ENCODE results near the gene MCM8. TPM values are rescaled to one million over a fixed set of nuclear protein-coding genes. Genes with fewer than 3 reads are reported as not detected.

Gene MCM8
- total RNA-seq, 1 donor from 2014 or later: 4.5 TPM

GRCh38 chr20:5938456-5939029 is 11.9 kb upstream of the MCM8 start:
- no peak for FAIRE-seq
- DNase-seq (ENCODE audit: low spot score in 2 of 2): no peak

GRCh38 chr20:5945963-5946362 is 4.5 kb upstream of the MCM8 start:
- DNase-seq (ENCODE audit: low spot score in 2 of 2) (no peak), FAIRE-seq (no peak)

- FAIRE-seq (no peak), DNase-seq (ENCODE audit: low spot score in 2 of 2) (no peak)
Measured at GRCh38 chr20:5947276-5947675, 3.2 kb upstream of the MCM8 start.

- FAIRE-seq: no peak
- no peak for DNase-seq (ENCODE audit: low spot score in 2 of 2)
Measured at GRCh38 chr20:5949943-5950270, 545 bp upstream of the MCM8 start.

- no peak for FAIRE-seq
- no peak for DNase-seq (ENCODE audit: low spot score in 2 of 2)
Measured at GRCh38 chr20:5967469-5967868, 17.0 kb downstream of the MCM8 start.

- DNase-seq (ENCODE audit: low spot score in 2 of 2) (no peak), FAIRE-seq (no peak)
Measured at GRCh38 chr20:5968462-5968861, 18.0 kb downstream of the MCM8 start.

GRCh38 chr20:5969348-5969935 is 19.0 kb downstream of the MCM8 start:
- no peak for DNase-seq (ENCODE audit: low spot score in 2 of 2)
- FAIRE-seq: no peak

GRCh38 chr20:5969940-5970339 is 19.5 kb downstream of the MCM8 start:
- DNase-seq (ENCODE audit: low spot score in 2 of 2): no peak
- no peak for FAIRE-seq

- DNase-seq (ENCODE audit: low spot score in 2 of 2): no peak
- no peak for FAIRE-seq
Measured at GRCh38 chr20:5970381-5970780, 19.9 kb downstream of the MCM8 start.

GRCh38 chr20:5971203-5971602 is 20.8 kb downstream of the MCM8 start:
- FAIRE-seq: no peak
- no peak for DNase-seq (ENCODE audit: low spot score in 2 of 2)

- DNase-seq (ENCODE audit: low spot score in 2 of 2) (no peak), FAIRE-seq (no peak)
Measured at GRCh38 chr20:5973172-5973571, 22.7 kb downstream of the MCM8 start.

- FAIRE-seq (no peak), DNase-seq (ENCODE audit: low spot score in 2 of 2) (no peak)
Measured at GRCh38 chr20:5973971-5974370, 23.5 kb downstream of the MCM8 start.

GRCh38 chr20:5974531-5974930 is 24.1 kb downstream of the MCM8 start:
- FAIRE-seq (no peak), DNase-seq (ENCODE audit: low spot score in 2 of 2) (no peak)

GRCh38 chr20:5975778-5976177 is 25.3 kb downstream of the MCM8 start:
- FAIRE-seq (no peak), DNase-seq (ENCODE audit: low spot score in 2 of 2) (no peak)

- FAIRE-seq: no peak
- no peak for DNase-seq (ENCODE audit: low spot score in 2 of 2)
Measured at GRCh38 chr20:5977223-5977622, 26.8 kb downstream of the MCM8 start.

GRCh38 chr20:5977975-5978374 is 27.5 kb downstream of the MCM8 start:
- DNase-seq (ENCODE audit: low spot score in 2 of 2): no peak
- FAIRE-seq: no peak

- DNase-seq (ENCODE audit: low spot score in 2 of 2) (no peak), FAIRE-seq (no peak)
Measured at GRCh38 chr20:5979801-5980200, 29.3 kb downstream of the MCM8 start.

GRCh38 chr20:5980720-5981538 is 30.5 kb downstream of the MCM8 start:
- FAIRE-seq: no peak
- DNase-seq (ENCODE audit: low spot score in 2 of 2): no peak

GRCh38 chr20:5987383-5987782 is 36.9 kb downstream of the MCM8 start:
- DNase-seq (ENCODE audit: low spot score in 2 of 2): no peak
- no peak for FAIRE-seq

GRCh38 chr20:5989539-5989938 is 39.1 kb downstream of the MCM8 start:
- FAIRE-seq (no peak), DNase-seq (ENCODE audit: low spot score in 2 of 2) (no peak)

- no peak for FAIRE-seq
- no peak for DNase-seq (ENCODE audit: low spot score in 2 of 2)
Measured at GRCh38 chr20:5990946-5991345, 40.5 kb downstream of the MCM8 start.

All from frontal cortex (tissue), 4 donors.